Measurements from ENCODE around the gene PHF21B. TPM values are rescaled to one million over a fixed set of nuclear protein-coding genes. Genes with fewer than 3 reads are reported as not detected.

PHF21B gene
- total RNA-seq, 3 donors from 2014 or later (not counting 1 experiment from before 2014, with no cell fraction given) = not detected

DNA sequence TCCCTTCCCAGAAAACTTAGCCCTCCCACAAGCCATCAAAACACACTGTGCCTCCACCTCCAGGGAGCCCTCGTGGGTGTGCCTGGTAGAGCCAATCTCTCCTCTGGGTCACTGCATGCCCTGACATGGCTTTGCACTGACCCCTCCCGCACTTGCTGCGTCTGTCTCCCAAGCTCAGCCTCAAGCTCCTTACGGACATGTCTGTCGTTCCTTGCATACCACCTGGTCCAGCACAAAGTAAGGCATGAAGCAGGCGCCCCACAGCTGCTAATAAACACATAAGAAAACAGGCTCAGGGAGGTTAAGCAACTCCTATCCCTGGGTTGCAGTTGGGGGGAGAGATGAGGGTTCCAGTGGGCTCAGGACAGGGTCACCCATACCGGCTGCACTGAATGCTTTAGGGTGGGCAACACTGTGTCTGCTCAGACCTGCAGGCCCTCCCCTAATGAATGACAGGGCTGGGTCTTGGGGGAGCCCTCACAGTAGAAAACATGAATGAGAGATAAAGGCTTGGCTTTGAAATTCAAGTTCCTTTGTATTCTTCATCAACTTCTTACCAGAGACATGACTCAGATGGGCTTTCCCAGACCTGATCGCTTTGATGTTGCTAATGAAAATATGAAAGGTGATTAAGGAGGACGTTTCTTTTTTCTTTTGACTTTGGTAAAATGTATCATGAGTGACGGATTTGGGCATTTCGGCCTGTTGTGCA, 38.0 kb downstream of the PHF21B start:
- TF ChIP-seq, protein P1, sequence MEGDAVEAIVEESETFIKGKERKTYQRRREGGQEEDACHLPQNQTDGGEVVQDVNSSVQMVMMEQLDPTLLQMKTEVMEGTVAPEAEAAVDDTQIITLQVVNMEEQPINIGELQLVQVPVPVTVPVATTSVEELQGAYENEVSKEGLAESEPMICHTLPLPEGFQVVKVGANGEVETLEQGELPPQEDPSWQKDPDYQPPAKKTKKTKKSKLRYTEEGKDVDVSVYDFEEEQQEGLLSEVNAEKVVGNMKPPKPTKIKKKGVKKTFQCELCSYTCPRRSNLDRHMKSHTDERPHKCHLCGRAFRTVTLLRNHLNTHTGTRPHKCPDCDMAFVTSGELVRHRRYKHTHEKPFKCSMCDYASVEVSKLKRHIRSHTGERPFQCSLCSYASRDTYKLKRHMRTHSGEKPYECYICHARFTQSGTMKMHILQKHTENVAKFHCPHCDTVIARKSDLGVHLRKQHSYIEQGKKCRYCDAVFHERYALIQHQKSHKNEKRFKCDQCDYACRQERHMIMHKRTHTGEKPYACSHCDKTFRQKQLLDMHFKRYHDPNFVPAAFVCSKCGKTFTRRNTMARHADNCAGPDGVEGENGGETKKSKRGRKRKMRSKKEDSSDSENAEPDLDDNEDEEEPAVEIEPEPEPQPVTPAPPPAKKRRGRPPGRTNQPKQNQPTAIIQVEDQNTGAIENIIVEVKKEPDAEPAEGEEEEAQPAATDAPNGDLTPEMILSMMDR (IDR thresholded peaks at IDR 0.05) = no peak
- ATAC-seq = no peak
- Histone ChIP-seq H3K4me3 (ENCODE audit: low read length) (no peak overlapping the region), H3K9me3 (ENCODE audit: control insufficient read depth, insufficient read depth, low read length) (no peaks in the 10 kb centered on the region), H3K36me3 (ENCODE audit: control insufficient read depth, insufficient read depth, low read length) (no peaks in the 10 kb centered on the region), H3K27me3 (ENCODE audit: control insufficient read depth, insufficient read depth, low read length) (no peaks in the 10 kb centered on the region), H3K27ac (ENCODE audit: low read length) (no peak overlapping the region), H3K4me1 (ENCODE audit: control insufficient read depth, insufficient read depth, low read length) (no peaks in the 10 kb centered on the region)
- Mint-ChIP-seq H3K4me3 (no peak overlapping the region), H3K27me3 (ENCODE audit: low read depth in 2 of 2) (peaks cover 3 to 13% of the 10 kb centered on the region in 2 donors), H3K36me3 (no peaks in the 10 kb centered on the region), H3K4me1 (no peaks in the 10 kb centered on the region), H3K9me3 (no peaks in the 10 kb centered on the region), H3K27ac (no peak overlapping the region)
- WGBS (ENCODE audit: insufficient coverage) = 79% methylated on average over 11 of the region's 11 CpGs
- intact Hi-C loops (cut with micrococcal nuclease) = no loop called here
- no peak for DNase-seq

DNA sequence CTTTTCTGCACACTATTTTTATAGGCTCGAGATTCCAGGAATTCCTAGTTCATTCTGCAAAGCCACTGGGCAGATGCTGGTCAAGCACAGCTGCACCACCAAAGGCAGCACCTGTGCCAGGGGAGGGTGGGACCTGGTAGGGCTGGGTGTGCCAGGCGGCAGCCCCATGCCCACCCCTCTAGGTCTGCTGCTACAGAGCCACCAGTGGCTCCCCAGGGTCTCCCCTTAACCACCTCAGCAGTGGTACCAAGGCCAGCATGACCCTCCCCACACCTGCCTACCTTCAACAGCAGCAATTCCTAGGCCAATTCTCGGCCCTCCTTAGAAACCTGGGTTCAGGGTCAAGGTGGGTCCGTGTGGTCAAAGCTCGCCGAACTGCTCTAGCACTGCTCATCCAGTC, 39.5 kb downstream of the PHF21B start:
- intact Hi-C loops (cut with micrococcal nuclease) = no loop called here
- no peak overlapping the region for H3K4me3 ChIP-seq (ENCODE audit: low read length)
- no peaks in the 10 kb centered on the region for H3K4me1 ChIP-seq (ENCODE audit: control insufficient read depth, insufficient read depth, low read length)
- H3K36me3 Mint-ChIP-seq = no peaks in the 10 kb centered on the region
- H3K27me3 ChIP-seq (ENCODE audit: control insufficient read depth, insufficient read depth, low read length) = no peaks in the 10 kb centered on the region
- no peak overlapping the region for H3K27ac Mint-ChIP-seq
- no peaks in the 10 kb centered on the region for H3K36me3 ChIP-seq (ENCODE audit: control insufficient read depth, insufficient read depth, low read length)
- WGBS (ENCODE audit: insufficient coverage) = 78% methylated on average over 6 of the region's 6 CpGs
- H3K4me3 Mint-ChIP-seq = no peak overlapping the region
- ATAC-seq (no peak), DNase-seq (no peak)
- H3K27me3 Mint-ChIP-seq (ENCODE audit: low read depth in 2 of 2) = peaks cover 7% of the 10 kb centered on the region in 2 donors
- no peaks in the 10 kb centered on the region for H3K9me3 Mint-ChIP-seq
- no peaks in the 10 kb centered on the region for H3K9me3 ChIP-seq (ENCODE audit: control insufficient read depth, insufficient read depth, low read length)
- no peak overlapping the region for H3K27ac ChIP-seq (ENCODE audit: low read length)
- TF ChIP-seq, protein P1 (IDR thresholded peaks at IDR 0.05) = no peak
- no peaks in the 10 kb centered on the region for H3K4me1 Mint-ChIP-seq

DNA sequence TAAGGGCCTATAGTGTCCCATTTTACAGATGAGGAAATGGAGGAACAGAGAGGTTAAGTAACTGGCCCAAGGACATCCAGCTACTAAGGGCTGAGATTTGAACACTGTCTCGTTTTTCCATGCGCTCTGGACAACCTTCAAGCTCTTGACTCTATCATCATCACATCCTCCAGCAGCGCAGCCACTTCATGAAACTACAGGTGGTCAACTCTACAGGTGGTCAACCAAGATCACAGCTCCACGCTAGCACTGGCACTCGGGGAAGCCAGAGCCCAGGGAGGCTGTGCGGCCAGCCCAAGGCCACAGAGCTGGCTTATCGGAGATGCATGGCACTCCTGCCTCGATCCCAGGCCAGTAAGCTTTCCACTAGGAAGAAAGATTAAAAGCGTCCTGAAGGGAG, 40.0 kb downstream of the PHF21B start:
- TF ChIP-seq, protein P1 (IDR thresholded peaks at IDR 0.05) = no peak
- H3K27ac Mint-ChIP-seq = no peak overlapping the region
- no peaks in the 10 kb centered on the region for H3K9me3 Mint-ChIP-seq
- no peaks in the 10 kb centered on the region for H3K4me1 Mint-ChIP-seq
- H3K27ac ChIP-seq (ENCODE audit: low read length) = no peak overlapping the region
- ATAC-seq = no peak
- H3K36me3 ChIP-seq (ENCODE audit: control insufficient read depth, insufficient read depth, low read length) = no peaks in the 10 kb centered on the region
- no peaks in the 10 kb centered on the region for H3K4me1 ChIP-seq (ENCODE audit: control insufficient read depth, insufficient read depth, low read length)
- 86% methylated on average over 9 of the region's 9 CpGs for WGBS (ENCODE audit: insufficient coverage)
- intact Hi-C loops (cut with micrococcal nuclease) = no loop called here
- H3K4me3 Mint-ChIP-seq = no peak overlapping the region
- no peak overlapping the region for H3K4me3 ChIP-seq (ENCODE audit: low read length)
- H3K27me3 ChIP-seq (ENCODE audit: control insufficient read depth, insufficient read depth, low read length) = no peaks in the 10 kb centered on the region
- no peaks in the 10 kb centered on the region for H3K36me3 Mint-ChIP-seq
- no peak for DNase-seq
- no peaks in the 10 kb centered on the region for H3K9me3 ChIP-seq (ENCODE audit: control insufficient read depth, insufficient read depth, low read length)
- peaks cover 7% of the 10 kb centered on the region in 2 donors for H3K27me3 Mint-ChIP-seq (ENCODE audit: low read depth in 2 of 2)

DNA sequence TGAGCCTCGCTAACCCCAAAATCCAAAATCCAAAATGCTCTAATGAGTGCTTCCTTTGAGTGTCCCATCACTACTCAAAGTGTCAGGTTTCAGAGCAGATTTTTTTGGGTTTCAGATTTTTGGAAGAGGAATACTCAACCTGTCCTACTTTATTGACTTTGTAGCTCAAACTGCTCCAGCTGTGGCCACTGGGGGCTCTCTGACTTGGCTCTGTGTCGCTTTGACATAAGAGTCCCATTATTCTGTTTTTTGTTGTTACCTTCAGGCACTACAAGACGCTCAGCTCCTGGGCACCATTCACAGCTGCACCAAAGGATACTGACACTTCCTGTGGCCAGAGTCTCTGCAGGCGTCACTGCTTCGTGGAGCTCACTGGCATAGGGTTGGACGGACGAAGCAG, 41.1 kb downstream of the PHF21B start:
- Mint-ChIP-seq H3K27me3 (ENCODE audit: low read depth in 2 of 2) (peaks cover 7% of the 10 kb centered on the region in 2 donors), H3K9me3 (no peaks in the 10 kb centered on the region), H3K4me3 (no peak overlapping the region), H3K4me1 (no peaks in the 10 kb centered on the region), H3K27ac (no peak overlapping the region), H3K36me3 (no peaks in the 10 kb centered on the region)
- no peak for ATAC-seq
- H3K4me3 ChIP-seq (ENCODE audit: low read length) = no peak overlapping the region
- intact Hi-C loops (cut with micrococcal nuclease) = no loop called here
- no peaks in the 10 kb centered on the region for H3K4me1 ChIP-seq (ENCODE audit: control insufficient read depth, insufficient read depth, low read length)
- 75% methylated on average over 6 of the region's 7 CpGs for WGBS (ENCODE audit: insufficient coverage)
- H3K9me3 ChIP-seq (ENCODE audit: control insufficient read depth, insufficient read depth, low read length) = no peaks in the 10 kb centered on the region
- H3K27ac ChIP-seq (ENCODE audit: low read length) = no peak overlapping the region
- H3K36me3 ChIP-seq (ENCODE audit: control insufficient read depth, insufficient read depth, low read length) = no peaks in the 10 kb centered on the region
- H3K27me3 ChIP-seq (ENCODE audit: control insufficient read depth, insufficient read depth, low read length) = no peaks in the 10 kb centered on the region
- DNase-seq = no peak
- TF ChIP-seq, protein P1 (IDR thresholded peaks at IDR 0.05) = no peak

Measured in natural killer cell (primary cell).